ENCODE measurements around the gene CAPN11.
A peak's percentile ranks its signal among the peaks of the same experiment; 100 is the strongest.

Gene CAPN11

DNA sequence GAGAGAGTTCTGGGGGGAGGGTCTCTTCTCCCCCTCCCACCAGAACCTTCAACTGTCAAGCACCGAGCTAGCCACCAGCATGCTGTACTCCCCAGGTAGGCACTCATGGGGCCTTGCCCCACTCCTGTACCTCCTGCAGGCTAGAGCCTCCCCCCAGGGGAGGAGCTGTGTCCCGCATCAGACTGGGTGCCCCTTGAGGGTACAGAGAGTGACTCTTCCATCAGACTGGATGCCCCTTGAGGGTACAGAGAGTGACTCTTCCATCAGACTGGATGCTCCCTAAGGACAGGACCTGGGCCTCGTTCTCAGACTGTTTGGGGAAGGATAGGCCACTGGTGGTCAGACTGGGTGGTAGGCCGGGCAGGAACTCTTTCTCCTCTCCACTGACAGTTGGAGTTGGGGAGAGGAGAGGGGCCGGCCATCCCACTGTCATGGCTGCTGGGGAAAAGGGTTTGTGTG lies at the start of gene CAPN11:
CAPN11 (plus strand) TSS at position 51 of the 459 bp plus-strand sequence; CDS start at position 80, 29 bp downstream.
- DNase-seq, result no peak

DNA sequence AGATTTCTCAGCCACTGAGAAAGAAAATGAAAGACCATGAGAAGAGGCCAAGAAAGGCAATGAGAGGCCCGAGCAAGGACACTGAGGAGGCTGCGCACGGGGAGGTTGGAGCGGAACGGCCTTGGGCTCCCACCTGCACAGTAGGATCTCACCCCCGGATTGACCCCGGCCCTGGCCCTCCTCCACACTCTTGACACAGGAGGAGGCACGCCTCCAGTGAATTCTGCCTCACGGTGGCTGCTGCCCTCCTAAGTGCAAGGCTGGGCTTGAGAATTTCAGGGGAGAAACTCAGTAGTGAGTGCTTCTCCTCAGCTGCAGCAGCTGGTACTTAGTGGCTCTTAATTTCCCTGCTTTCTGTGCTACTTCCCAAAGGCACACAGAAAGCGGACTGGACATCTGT lies 49.4 kb upstream of the CAPN11 start:
- DNase-seq, result no peak

DNA sequence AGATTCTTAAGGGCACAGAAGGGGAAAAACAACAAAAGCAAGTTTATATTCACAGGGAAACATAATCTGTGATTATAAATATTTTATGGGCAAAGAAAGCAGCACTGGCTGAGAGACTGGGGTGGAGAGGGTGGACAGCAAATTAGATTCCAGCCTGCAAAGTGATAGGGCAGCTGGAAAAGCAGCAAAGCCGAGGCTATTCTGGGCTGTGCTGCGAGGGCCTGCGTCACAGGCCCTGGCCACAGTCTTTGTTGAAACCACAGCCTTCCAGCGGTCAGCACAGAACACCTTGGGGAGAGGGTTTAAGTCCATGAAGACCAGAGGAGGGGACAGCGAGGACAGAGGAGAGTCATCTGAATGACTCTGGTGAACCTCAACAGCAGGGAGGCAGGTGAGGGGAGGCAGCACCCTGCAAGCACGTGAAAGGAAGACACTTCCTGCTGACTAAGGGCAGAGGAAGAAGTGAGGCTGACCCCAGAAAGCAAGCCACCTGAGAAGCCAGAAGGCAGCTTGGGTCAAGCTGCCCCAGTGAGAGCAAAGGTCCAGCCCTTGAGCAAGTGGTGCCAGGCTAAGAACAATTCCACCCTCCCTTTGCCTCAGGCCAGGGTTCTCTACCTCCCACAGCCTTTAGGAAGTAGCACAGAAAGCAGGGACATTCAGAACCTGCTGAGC lies 48.5 kb upstream of the CAPN11 start:
- no peak for DNase-seq

DNA sequence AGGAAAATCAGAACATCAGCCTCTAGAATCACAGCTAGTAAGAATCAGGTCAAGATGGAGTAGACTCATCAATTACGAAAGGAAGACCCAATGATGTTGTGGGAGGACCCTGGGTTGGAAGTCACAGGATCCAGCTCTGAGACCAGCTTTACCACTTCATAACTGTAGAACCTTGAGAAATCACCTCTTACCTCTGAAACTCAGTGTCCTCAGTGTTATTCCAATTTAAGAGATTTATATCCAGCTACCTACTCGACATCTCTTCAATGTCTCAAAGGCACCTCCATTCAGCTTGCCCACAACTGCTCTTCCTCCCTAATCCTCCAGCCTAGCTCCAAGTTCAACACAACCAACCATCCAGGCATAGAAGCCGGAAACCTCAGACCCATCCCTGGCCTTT lies 47.7 kb upstream of the CAPN11 start:
- DNase-seq, result no peak

DNA sequence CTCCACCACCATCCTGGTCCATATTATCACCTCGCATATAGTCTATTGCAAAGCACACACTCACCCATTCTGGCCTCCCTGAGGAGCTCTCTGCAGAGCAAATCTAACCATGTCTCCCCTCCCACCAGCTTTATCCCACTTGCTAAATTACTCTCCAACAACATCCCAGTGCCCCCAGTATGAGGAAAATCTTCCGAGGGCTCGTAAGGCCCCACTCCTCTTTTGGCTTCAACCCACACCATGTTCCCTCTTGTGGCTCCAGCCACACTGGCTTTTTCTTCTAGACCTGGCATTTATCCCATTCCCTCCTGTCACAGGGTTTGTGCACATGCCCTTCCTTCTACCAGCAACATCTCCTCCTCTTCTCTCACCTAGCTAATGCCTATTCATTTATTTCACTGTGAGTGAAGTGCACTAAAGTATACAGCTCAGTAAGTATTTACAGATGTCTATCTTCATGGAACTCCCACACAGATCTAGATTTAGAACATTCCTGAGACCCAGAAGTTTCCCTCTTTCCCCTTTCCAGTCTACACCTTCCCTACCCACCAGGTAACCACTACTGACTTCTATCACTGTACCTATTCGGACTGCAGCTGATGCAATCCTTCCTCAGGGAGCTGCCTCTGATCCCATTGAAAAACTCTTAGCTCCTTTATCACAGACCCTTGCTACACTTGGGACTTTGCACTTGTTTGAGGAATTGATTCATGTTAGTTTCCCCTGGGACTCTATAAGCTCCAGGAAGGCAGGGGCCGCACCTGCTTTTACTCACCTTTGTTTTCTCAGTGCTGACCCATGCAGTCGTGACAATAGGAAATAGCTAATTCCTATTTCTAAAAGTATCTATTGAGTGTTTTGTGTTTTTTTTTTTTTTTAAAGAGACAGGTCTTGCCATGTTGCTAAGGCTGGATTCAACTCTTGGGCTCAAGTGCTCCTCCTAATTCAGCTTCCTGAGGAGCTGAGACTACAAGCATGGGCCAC lies 46.9 kb upstream of the CAPN11 start:
- DNase-seq, result no peak

DNA sequence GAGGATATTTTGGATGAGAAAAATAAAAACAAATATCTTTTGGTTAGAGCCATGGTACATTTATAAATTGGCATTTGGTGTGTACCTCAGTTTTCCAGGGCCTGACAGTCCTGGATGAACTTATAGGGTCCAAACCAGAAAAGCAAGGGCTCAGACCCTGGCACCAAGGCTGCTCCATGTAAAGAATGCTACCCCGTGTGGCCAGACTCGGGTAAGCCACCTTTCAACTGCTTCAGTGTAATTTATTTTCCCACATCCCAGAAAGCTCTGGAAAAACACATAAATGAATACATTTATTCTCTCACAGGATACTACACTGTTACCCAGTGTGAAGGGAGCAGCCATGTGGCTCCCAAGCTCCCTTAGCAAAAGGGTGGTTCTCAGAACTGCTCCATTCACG lies 45.2 kb upstream of the CAPN11 start:
- DNase-seq, result no peak

DNA sequence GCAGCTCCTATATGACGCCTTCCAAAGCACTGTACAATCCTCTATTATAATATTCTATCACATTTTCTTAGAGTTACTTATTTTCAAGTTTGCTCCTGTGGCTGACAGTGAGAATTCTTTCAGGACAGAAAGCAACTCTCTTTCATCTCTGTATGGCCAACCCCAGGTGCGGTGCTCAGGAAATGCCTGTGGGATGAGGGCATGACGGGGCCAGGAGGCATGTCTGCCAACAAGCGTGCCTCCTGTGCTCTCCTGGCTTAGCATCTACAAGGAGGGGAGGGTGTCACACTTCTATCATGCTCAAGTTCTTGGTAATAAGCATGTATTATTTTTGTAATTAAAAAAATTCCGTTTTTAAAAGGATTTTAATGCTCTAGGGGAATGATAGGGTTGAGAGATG lies 42.8 kb upstream of the CAPN11 start:
- no peak for DNase-seq

DNA sequence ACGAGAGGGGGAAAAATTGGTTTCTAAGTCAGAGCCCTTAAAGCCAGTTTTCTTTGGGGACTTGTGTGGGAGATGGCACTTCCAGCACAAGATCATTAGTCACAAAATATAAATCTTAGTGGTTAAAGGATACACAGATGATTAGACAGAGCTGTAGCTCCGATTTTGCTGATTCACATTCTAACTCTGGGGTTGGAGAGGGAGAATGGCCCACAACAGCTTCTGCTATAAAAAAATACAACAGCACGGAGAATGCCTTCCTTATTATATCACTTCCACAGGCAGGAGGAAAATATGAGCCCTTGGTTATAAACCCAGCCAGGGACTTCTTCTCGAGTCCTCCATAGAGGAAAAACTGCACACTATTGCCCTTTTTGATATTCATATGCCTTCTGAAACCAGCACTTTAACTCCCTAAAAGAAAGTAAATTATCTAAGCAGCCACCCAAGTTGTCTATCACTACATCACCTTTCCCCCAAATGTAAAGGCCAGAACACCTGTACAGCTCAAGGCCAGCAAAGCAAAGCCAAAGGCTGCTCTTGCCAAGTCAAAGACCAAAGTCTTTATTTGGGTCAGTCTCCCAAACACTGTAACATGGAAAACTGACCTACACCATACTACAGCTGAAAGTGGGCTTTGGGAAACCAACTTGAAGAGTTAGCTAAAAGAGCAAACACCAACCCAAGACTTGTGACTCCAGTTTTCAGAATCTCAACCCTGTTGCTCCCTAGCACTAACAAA lies 41.8 kb upstream of the CAPN11 start:
- no peak for DNase-seq

DNA sequence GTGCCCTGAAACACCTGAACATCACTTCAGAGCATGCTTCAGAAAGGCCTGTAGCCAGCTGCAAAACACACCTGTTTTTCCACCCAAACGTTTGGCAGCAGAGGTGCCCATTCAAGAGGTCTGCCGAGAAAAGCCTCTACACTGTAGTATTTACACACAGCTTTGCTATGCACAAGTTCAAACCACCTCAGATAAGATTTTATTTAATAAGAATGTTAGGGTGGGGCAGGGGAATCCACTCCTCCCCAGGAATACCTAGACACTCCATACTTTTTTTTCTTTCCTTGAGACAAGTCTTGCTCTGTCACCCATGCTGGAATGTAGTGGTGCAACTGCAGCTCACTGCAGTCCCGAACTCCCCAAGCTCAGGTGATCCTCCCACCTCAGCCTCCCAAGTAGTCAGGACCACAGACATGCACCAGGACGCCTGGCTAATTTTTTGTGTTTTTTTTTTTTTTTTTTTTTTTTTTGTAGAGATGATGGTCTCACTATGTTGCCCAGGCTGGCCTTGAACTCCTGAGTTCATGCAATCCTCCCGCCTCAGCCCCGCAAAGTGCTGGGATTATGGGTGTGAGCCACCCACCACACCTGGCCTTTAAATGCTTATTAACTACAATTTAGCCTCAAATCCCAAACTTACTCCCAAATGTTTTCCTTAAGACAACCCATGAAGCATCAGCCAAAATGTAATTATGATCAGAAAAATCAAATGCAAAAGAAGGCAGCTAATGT lies 41.1 kb upstream of the CAPN11 start:
- DNase-seq, result no peak

DNA sequence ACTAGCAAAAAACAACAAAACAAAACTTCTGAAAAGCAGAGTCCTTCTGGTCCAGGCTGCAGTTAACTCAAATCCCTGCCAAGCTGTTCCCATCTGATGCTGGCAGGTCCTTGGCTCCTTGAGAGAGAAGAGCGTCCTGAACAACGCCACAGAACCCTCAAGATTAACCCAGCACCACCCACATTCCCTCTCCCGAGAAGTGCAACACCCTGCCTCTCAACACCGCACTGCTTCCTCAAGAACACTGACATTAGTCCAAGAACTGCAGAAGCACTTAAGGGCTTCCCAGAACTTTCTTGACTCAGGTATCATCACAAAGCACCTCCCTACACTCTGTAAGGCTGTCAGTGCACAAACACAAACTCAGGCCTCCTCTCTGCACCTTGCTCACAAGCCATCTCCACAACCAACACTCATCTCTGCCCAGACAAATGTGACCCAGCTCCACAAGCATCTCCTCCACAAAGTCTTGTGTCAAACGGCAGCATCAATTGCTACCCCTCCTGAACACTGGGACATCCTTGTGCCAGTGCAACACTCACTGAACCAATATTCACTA lies 38.8 kb upstream of the CAPN11 start:
- no peak for DNase-seq

DNA sequence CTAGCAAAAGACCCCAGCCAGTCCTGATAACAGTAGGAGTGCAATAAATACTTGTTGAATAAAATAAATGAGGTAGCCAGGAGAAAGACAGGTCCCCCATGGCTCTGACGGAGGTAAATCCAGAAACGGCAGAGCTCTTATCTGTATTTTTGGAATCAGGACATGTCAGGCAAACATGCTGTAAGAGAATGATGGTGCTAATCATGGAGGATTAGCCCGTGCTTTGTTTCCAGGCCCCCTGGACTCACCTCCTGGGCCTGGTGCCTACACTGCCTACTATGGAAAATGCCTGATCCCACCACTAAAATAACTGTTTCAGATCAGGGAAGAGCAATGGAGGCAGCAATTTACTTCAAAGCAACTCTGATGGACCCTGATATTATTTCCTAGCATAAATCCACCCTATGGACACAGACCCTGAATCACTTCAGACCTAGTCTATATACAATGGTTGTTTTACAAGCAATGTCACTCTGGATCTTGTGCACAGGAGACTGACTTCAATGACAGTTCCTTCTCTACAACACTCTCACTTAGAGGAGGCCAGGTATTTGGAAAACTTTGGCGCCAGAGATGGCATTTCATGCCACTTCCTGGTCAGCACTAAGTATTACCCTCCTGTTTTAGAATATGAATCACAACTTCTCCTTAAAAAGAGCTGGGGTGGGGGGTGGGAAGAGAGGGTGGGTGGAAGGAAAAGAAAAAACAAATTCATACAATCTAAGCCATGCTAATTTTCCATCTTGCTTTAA lies 37.8 kb upstream of the CAPN11 start:
- no peak for DNase-seq

DNA sequence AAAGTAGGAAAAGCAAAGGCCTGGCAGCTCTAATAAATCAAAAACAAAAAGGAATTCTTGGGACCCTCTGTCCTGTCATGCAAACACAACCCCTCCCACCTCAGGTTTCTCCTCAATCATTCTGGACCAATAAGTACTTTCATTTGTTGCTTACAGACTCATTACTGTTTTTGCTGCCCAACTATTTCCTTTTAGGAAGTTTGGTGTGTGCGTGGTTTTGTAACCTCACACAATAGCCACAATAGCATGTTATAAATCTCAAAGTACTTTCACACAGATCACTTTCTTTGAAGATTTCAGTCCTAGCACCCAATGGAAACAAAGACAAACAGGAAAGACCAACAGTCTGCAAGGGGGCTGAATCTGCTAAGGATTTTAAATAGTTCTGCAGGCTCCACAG lies 35.8 kb upstream of the CAPN11 start:
- no peak for DNase-seq

DNA sequence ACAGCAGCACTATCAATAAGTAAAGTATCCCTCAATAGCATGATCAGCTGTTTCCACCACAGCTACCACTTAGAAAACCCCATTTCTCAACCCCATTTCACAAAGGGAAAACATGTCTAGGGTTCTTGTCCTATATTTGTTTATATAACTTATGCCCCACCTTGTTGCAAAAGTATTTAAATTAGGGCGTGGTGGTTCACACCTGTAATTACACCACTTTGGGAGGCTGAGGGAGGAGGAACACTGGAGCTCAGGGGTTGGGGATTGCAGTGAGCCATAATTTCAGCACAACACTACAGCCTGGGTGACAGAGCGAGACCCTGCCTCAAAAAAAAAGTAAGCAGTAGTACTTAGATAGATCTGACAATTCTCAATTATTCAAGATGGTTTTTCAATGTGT lies 35.1 kb upstream of the CAPN11 start:
- DNase-seq, result no peak

DNA sequence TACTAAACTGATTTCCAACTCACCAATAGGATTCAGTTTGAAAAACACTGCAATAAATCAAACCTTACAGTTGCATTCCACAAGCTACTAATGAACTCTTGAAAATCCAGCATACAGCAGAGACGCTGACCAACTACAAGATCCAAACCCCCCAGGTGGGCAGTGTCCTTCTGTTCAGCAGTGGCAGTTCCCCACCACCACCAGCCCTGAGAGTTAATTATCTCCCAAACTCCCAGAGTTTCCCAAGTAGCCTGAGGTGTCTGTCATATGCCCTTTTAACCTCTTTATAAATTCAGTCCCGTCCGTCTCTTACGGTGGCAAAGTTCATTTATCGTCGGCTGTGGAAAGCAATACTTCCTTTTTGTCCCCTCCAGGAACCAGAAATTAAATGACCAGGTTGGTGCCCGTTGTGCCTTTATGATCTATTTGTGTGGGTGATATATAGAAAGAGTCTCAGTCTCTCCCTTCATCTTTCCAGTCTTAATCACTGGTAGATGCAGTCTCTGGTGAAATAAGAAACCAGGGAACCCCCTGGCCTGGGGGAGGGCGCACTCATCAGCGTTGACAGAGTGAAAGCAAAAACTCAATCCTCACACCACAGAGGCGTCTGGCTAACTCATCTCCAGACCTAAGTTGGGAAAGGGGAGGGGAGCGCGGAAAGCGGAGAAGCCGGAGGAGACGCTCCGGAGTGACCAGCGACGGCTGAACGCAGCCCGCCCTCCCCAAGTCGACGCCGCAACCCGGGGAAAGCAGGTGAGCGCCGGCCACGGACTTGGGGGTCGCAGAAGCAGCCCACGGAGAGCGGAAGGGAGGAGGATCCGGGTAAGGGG lies 32.1 kb upstream of the CAPN11 start:
- peak; percentile 86 for DNase-seq

DNA sequence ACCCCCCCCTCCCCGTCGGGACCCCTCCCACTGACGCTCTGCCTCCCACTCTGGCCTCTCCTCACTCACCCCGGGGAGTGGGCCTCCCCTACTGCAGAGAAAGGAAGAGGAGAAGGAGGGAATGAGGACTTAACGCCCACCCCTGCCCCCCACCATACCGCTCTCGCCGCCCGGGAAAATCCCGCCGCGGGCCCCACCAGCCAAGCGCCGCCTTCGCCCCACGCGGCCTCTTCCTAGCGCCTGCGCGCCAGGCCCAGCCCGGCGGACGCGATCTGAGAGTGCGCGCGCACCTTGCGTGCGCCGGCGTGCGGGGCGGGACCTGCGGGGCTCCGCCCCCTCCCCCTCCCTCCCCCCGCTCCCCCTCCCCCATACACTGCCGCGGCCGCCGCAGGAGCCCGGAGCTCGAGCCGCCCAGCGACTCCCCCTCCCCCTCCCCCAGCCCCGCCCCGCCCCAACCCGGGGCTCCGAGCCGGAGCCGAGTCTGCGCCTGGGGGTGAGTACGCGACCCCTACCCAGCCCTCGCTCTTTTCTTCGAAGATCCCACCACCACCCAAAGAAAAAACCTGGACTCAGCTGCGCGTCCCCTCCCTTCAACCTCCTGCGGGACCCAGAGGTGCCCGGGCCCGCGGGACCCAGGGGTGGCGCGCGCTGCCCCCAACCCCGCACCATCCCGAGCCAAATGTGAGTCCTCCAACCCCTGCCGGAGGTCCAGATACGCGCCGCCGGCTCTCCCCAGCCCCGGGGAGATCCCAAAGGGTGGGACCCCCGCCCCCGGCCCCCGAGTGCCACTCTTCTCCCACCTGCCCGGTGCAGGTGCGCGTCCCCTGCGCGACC lies 31.2 kb upstream of the CAPN11 start, which contains the start of the genes MRPL14 and TMEM63B:
MRPL14 (minus strand) TSS at position 267 of the 834 bp plus-strand sequence. CDS start 10,841 bp downstream, outside the sequence.
TMEM63B (plus strand) TSS at position 369 of the 834 bp plus-strand sequence. CDS start 7,031 bp downstream, outside the sequence.
- peak; percentile 91 for DNase-seq

DNA sequence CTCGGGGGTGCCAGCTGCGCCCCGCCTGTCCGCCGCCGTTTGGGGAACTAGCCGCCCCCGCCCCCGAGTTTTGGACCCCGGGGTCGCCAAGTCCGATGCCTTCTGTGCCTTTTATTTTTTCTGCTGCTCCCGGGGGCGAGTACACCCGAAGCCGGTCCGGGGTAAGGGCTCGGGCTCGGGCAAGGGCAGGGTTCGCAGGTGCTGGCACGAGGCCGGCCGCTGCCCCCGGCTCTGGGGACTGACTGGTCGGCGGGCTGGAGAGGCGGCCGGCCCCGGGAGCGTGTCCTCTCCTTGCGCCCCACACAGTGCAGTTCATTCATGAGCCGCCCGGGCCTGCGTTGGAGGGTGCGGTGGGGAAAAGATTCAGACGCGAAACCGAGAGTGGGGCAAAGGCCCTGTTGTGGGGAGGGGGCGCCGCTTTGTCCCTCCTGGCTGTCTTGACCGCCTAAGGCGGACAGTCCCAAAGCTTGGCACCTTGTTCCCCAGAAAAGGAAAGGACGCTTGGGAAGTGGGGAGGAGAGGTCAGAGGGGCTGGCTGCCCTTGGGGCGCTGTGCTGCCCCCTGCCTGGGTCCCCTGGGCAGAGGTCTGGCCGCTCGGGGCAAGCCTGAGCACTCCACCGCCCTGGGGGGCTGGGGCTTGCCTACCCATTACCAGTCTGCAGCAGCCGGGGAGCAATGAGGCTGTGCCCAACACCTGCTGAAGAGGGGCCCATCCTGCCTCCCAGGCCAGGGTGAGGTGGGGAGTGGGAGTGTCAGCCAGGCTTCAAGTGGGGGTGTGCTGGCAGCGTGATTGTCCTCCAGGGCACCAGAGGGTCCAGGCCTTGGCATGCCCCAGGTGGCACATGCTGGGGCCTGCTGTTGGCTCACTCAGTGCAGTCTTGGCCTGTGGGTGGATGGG lies 30.4 kb upstream of the CAPN11 start:
- no peak for DNase-seq

DNA sequence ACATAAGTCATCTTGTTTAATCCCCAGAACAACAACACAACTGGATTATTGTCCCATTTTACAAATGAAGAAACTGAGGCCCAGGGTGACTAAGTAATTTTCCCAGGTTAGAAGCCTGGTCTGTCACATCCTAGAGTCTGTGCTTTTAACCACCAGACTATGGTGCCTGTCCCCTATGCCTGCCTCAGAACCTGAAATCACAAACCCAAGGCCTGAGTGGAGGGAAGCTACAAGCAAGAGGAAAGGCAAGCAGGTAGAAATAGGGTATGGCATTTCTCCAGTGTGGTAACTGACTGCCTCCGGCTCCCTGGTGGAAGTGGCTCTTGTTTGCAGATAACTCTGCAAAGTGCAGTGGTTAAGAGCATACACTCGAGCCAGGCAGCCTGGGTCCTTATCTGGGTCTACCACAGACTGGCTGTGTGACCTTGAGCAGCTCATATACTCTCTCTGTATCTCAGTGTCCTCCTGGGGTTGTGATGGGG lies 28.7 kb upstream of the CAPN11 start:
- DNase-seq, result no peak

DNA sequence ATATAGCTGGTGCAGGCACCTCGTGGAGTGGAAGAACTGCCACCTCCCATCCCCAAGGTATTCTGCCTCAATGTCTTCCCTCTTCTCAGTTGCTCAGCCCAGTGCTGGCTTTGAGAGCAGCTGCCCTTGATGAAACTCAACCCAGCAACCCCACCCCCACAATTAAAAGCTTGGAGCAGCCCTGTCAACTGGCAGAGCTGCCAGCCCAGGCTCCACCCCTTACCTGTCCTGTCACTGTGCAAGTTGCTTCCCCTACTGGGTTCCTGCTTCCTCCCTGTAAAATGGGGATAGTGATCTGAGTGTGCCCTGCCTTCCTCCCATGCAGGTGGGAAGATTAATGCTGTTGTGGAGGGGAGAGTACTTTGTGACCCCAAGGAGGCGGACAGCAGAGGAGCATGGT lies 26.7 kb upstream of the CAPN11 start:
- no peak for DNase-seq
